GM12878 (cell line): ENCODE results near the gene FAM81A. TPM values are rescaled to one million over a fixed set of nuclear protein-coding genes. Genes with fewer than 3 reads are reported as not detected.

Experiments used
- ATAC-seq: fragments of 200-7000 bp; cut with Tn5 transposase; 3 replicates; pipeline ENCODE4 v1.9.1; 2020; ENCODE audit warnings: mild to moderate bottlenecking, moderate library complexity
- BruUV-seq: library from RNA; stranded (reverse); fragments of 400-500 nt; replicated peaks from 2 replicates; lab custom pipeline; 2021; lab: Mats Ljungman, UMichigan
- CTCF ChIA-PET: fragments of 300-600 bp; sonication (Branson Sonifier 250); formaldehyde crosslinking; extraction: SDS; loops from one replicate; lab custom pipeline; 2021; ENCODE audit warnings: inconsistent platforms; lab: Yijun Ruan, JAX
- POLR2A ChIA-PET: fragments of 350-600 bp; formaldehyde crosslinking; extraction: SDS; loops from one replicate; lab custom pipeline; 2021; ENCODE audit warnings: inconsistent platforms; lab: Charles Lee
- RAD21 ChIA-PET: fragments of 300-600 bp; sonication (Branson Sonifier 250); formaldehyde crosslinking; loops from one replicate; lab custom pipeline; 2023; ENCODE audit warnings: antibody characterized with exemption; ENCODE audit not compliant: unreplicated experiment; lab: Charles Lee
- SMC1A ChIA-PET: fragments of 300-600 bp; sonication (Branson Sonifier 250); formaldehyde crosslinking; loops from one replicate; lab custom pipeline; 2023; ENCODE audit not compliant: unreplicated experiment, uncharacterized antibody; lab: Charles Lee
- DNase-seq: peaks from one replicate; pipeline ENCODE4 v3.0.0-alpha.2; 2011; ENCODE audit warnings: low read depth, low spot score
- FAIRE-seq: peaks from 3 replicates; lab custom pipeline; 2011; peaks lifted over from hg19 to GRCh38; lab: Jason Lieb, UNC
- H2AFZ ChIP-seq: 2 replicates; pipeline ENCODE4 v1.6.0; 2011; ENCODE audit warnings: low read depth, low read length, control low read depth; ENCODE audit not compliant: control insufficient read depth
- H3K27ac ChIP-seq: 2 replicates; pipeline ENCODE4 v1.5.1; 2011; ENCODE audit warnings: control low read depth; ENCODE audit not compliant: control insufficient read depth, insufficient read depth
- H3K27me3 ChIP-seq, 2 experiments: replicated peaks in 1 of 2; 2 replicates each; pipeline versions ENCODE4 v1.6.0 to v1.6.1; 2011; ENCODE audit warnings: low read length in 1 of 2; ENCODE audit not compliant: control insufficient read depth in 2 of 2, insufficient read depth in 2 of 2
- H3K36me3 ChIP-seq, 2 experiments: 2 replicates each; pipeline ENCODE4 v1.5.1; 2011; ENCODE audit warnings: low read length in 1 of 2; ENCODE audit not compliant: control insufficient read depth in 2 of 2, insufficient read depth in 2 of 2
- H3K4me1 ChIP-seq: 2 replicates; pipeline ENCODE4 v1.6.1; 2011; ENCODE audit warnings: mild to moderate bottlenecking, low read length, moderate library complexity, mixed read lengths; ENCODE audit not compliant: control insufficient read depth, insufficient read depth
- H3K4me2 ChIP-seq: 2 replicates; pipeline ENCODE4 v1.6.0; 2011; ENCODE audit warnings: control low read depth; ENCODE audit not compliant: control insufficient read depth, insufficient read depth
- H3K4me3 ChIP-seq: fragments of 200-600 bp; sonication (generic); 2 replicates; pipeline ENCODE4 v1.5.1; 2016
- H3K79me2 ChIP-seq: 2 replicates; pipeline ENCODE4 v1.6.0; 2011; ENCODE audit warnings: low read length; ENCODE audit not compliant: control insufficient read depth, insufficient read depth
- H3K9ac ChIP-seq: 2 replicates; pipeline ENCODE4 v1.8.0; 2011; ENCODE audit warnings: low read length, control low read depth, mixed read lengths; ENCODE audit not compliant: control insufficient read depth, insufficient read depth
- H3K9me3 ChIP-seq: replicated peaks from 3 replicates; pipeline ENCODE4 v1.5.1; 2011; ENCODE audit warnings: mild to moderate bottlenecking, low read length; ENCODE audit not compliant: control insufficient read depth, insufficient read depth
- H4K20me1 ChIP-seq: 2 replicates; pipeline ENCODE4 v1.6.0; 2011; ENCODE audit not compliant: control insufficient read depth, insufficient read depth
- BACH1 ChIP-seq: fragments of 450-650 bp; IDR thresholded peaks from 2 replicates; pipeline ENCODE4 v1.6.1; 2017; ENCODE audit warnings: mild to moderate bottlenecking, borderline replicate concordance
- IRF4 ChIP-seq: IDR thresholded peaks from 2 replicates; pipeline ENCODE4 v1.6.1; 2011; ENCODE audit warnings: low read depth, low read length
- JUND ChIP-seq: IDR thresholded peaks from 2 replicates; pipeline ENCODE4 v1.6.1; 2012; ENCODE audit warnings: low read depth, mild to moderate bottlenecking, low read length, improper control_type of control experiment, moderate library complexity
- ZNF24 ChIP-seq: fragments of 450-650 bp; IDR thresholded peaks from 2 replicates; pipeline ENCODE4 v1.6.1; 2017; ENCODE audit warnings: antibody characterized with exemption, mild to moderate bottlenecking
- WGBS: methylation state at CpG from one replicate; pipeline ENCODE4 v1.1.6; 2016; ENCODE audit warnings: low lambda C conversion rate; ENCODE audit not compliant: insufficient replicate concordance, insufficient coverage; ENCODE audit errors: missing lambda C conversion rate; 5-methylcytosine and 5-hydroxymethylcytosine counted together
- in situ Hi-C: fragments of 300-500 bp; cut with MboI; formaldehyde crosslinking; loops from 9 replicates; pipeline ENCODE4 v1.14.3; 2018; ENCODE audit warnings: mixed read lengths
- intact Hi-C: fragments of 100-400 bp; cut with micrococcal nuclease; formaldehyde crosslinking; loops from one replicate; pipeline ENCODE4 v1.14.2; 2022; ENCODE audit not compliant: unreplicated experiment
- polyA plus RNA-seq, 11 experiments: library from polyadenylated mRNA; depleted of rRNA in 4 of 11; unstranded in 6 of 11; stranded (reverse) in 5 of 11; fragments of >200 nt; fragmentation: Nextera tagmentation in 4 of 11; fragmentation: Illumina TruSeq in 1 of 11; extraction: Ambion mirVana in 4 of 11; extraction: Trizol in 1 of 11; gene quantifications; 1 replicate in 1 of 11; 2 replicates in 10 of 11; pipeline versions ENCODE4 v1.2.1 to v1.2.3, GENCODE V29; 2011 to 2016; ENCODE audit warnings: inconsistent platforms in 2 of 11, missing spikeins in 2 of 11, low read depth in 1 of 11
- total RNA-seq, 4 experiments: library from RNA; depleted of rRNA in 3 of 4; stranded (reverse); fragments of >200 nt in 3 of 4; fragmentation: Illumina TruSeq in 1 of 4; extraction: Trizol in 1 of 4; gene quantifications; 2 replicates each; pipeline versions ENCODE4 v1.2.1 to v1.2.3, GENCODE V29; 2013 to 2021
- TF ChIP-seq, protein P1 (sequence below): fragments of 450-650 bp; IDR thresholded peaks from 2 replicates; pipeline ENCODE4 v1.6.1; 2017; ENCODE audit warnings: borderline replicate concordance
- TF ChIP-seq, protein P2 (sequence below): fragments of 450-650 bp; IDR thresholded peaks from 2 replicates; pipeline ENCODE4 v1.6.1; 2017; ENCODE audit warnings: mild to moderate bottlenecking, moderate library complexity

The FAM81A gene
- total and polyA plus RNA-seq, 10 of the 15 experiments (the other 5 are each of a cell fraction or from before 2014, with no cell fraction given), result 0.18 to 34.5 (median 16.2) TPM

DNA sequence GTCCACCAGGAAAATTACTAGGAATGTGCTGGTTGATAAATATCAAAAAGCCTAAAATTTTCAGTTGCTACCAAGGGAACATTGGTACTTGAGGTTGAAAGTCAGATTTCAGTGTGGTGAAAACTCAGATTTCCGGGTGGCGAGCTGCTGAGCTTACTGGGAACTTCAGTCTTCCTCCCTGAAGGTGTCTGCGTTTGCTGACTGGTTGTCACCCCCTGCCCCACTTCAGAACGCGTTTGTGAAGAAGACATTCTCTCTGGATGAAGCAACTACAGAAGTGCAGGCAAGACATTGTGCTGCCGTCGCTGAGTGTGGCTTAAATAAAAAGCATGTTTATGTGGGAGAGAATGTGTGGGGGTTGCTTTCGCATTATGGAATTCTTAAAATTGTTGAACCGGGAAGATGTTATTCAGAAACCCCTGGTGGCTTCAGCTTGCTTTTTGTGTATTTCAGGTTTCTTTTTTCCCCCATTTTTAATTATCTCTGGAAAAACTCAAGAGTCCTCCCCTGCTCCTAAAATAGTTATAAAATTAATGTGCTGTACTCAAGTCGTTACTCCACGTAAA lies 7.1 kb downstream of the FAM81A start:
- SMC1A ChIA-PET, result interaction anchor here (1.2 kb wide), 1 partner anchor 13 kb away, joined by 3 read pairs; no protein-coding TSS in a partner anchor
- in situ Hi-C loops, result no loop called here
- CTCF ChIA-PET, result no interaction called here
- 97% methylated on average over 11 of the region's 11 CpGs for WGBS
- no peak for ATAC-seq
- RAD21 ChIA-PET, result no interaction called here
- Histone ChIP-seq H3K79me2 (no peaks in the 10 kb centered on the region), H4K20me1 (no peaks in the 10 kb centered on the region), H2AFZ (no peak overlapping the region), H3K4me1 (peaks cover 17% of the 10 kb centered on the region), H3K27ac (no peak overlapping the region), H3K27me3 (no peaks in the 10 kb centered on the region)
- BruUV-seq, result no TSS peak
- TF ChIP-seq BACH1 (no peak), IRF4 (no peak)
- TF ChIP-seq, all 136 proteins: peak for 0
- Histone ChIP-seq H3K36me3 (no peaks in the 10 kb centered on the region), H3K9me3 (no peaks in the 10 kb centered on the region), H3K4me3 (no peak overlapping the region), H3K9ac (no peak overlapping the region), H3K4me2 (no peak overlapping the region)
- DNase-seq, result no peak
- POLR2A ChIA-PET, result no interaction called here
- FAIRE-seq, result no peak
- intact Hi-C loops, result no loop called here

DNA sequence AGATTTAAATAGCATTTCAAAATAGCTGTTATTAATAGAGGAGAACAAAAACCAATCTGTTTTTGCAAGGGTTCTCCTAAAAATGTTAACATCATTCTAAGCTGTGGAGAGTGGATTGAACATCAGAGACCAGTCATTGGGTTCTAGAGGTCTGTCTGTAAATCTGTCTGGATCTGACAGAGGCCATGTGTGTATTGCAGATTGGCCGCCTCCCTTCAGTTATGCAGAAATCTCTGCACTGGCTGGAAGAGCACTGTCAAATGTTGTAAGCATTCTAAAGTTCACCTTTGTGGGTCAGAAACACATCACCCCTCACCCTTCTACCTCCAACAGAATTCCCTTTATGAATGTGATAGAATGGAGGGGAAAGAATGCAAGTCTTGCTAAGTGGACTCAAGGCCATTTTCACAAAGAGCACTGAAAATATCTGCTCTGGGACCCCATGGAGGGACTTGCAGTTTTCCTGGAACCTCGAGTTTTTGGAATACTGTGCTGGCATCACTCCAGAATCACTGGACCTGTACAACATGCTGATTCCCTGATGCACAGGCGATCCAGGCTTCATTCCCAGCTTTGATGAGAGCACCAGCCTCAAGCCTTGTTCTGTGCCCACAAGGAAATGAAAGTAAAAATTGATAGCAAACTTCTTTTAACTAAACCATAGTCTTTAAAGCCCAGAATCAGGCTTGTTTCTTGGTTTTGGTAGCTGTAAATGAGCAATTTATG lies 8.4 kb downstream of the FAM81A start:
- no peaks in the 10 kb centered on the region for H3K27me3 ChIP-seq
- no peaks in the 10 kb centered on the region for H3K79me2 ChIP-seq
- H3K36me3 ChIP-seq, result no peaks in the 10 kb centered on the region
- H3K9me3 ChIP-seq, result no peaks in the 10 kb centered on the region
- H4K20me1 ChIP-seq, result no peaks in the 10 kb centered on the region
- in situ Hi-C loops (no loop called here), intact Hi-C loops (no loop called here)
- no peak for DNase-seq
- no TSS peak for BruUV-seq
- POLR2A ChIA-PET, result no interaction called here
- FAIRE-seq, result no peak
- ATAC-seq, result no peak; the same call in 2 of the 3 replicates
- WGBS, result 52% methylated on average over 3 of the region's 3 CpGs
- H3K4me2 ChIP-seq, result no peak overlapping the region
- no peak overlapping the region for H3K27ac ChIP-seq
- CTCF ChIA-PET, result no interaction called here
- H3K4me3 ChIP-seq, result no peak overlapping the region
- H3K4me1 ChIP-seq, result peaks cover 16% of the 10 kb centered on the region
- RAD21 ChIA-PET, result no interaction called here
- H2AFZ ChIP-seq, result no peak overlapping the region
- SMC1A ChIA-PET, result no interaction called here
- TF ChIP-seq, protein P1, sequence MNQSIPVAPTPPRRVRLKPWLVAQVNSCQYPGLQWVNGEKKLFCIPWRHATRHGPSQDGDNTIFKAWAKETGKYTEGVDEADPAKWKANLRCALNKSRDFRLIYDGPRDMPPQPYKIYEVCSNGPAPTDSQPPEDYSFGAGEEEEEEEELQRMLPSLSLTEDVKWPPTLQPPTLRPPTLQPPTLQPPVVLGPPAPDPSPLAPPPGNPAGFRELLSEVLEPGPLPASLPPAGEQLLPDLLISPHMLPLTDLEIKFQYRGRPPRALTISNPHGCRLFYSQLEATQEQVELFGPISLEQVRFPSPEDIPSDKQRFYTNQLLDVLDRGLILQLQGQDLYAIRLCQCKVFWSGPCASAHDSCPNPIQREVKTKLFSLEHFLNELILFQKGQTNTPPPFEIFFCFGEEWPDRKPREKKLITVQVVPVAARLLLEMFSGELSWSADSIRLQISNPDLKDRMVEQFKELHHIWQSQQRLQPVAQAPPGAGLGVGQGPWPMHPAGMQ, result no peak
- TF ChIP-seq ZNF24, result no peak
- no peak for TF ChIP-seq JUND
- TF ChIP-seq, protein P2, sequence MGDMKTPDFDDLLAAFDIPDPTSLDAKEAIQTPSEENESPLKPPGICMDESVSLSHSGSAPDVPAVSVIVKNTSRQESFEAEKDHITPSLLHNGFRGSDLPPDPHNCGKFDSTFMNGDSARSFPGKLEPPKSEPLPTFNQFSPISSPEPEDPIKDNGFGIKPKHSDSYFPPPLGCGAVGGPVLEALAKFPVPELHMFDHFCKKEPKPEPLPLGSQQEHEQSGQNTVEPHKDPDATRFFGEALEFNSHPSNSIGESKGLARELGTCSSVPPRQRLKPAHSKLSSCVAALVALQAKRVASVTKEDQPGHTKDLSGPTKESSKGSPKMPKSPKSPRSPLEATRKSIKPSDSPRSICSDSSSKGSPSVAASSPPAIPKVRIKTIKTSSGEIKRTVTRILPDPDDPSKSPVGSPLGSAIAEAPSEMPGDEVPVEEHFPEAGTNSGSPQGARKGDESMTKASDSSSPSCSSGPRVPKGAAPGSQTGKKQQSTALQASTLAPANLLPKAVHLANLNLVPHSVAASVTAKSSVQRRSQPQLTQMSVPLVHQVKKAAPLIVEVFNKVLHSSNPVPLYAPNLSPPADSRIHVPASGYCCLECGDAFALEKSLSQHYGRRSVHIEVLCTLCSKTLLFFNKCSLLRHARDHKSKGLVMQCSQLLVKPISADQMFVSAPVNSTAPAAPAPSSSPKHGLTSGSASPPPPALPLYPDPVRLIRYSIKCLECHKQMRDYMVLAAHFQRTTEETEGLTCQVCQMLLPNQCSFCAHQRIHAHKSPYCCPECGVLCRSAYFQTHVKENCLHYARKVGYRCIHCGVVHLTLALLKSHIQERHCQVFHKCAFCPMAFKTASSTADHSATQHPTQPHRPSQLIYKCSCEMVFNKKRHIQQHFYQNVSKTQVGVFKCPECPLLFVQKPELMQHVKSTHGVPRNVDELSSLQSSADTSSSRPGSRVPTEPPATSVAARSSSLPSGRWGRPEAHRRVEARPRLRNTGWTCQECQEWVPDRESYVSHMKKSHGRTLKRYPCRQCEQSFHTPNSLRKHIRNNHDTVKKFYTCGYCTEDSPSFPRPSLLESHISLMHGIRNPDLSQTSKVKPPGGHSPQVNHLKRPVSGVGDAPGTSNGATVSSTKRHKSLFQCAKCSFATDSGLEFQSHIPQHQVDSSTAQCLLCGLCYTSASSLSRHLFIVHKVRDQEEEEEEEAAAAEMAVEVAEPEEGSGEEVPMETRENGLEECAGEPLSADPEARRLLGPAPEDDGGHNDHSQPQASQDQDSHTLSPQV, result no peak
- H3K9ac ChIP-seq, result no peak overlapping the region
